Keratinocyte (primary cell): ENCODE data around the gene GMEB2. TPM values are rescaled to one million over a fixed set of nuclear protein-coding genes. Genes with fewer than 3 reads are reported as not detected.

Experiments
- DNase-seq: peaks from one replicate; pipeline ENCODE4 v3.0.0-alpha.2; 2011; ENCODE audit warnings: low read depth, missing footprints, low spot score
- FAIRE-seq: peaks from 2 replicates; lab custom pipeline; 2011; peaks lifted over from hg19 to GRCh38; lab: Jason Lieb, UNC
- H2AFZ ChIP-seq: 2 replicates; pipeline ENCODE4 v1.6.0; 2012; ENCODE audit warnings: low read length, control low read depth, inconsistent platforms; ENCODE audit not compliant: control insufficient read depth
- H3K27ac ChIP-seq: 2 replicates; pipeline ENCODE4 v1.5.1; 2011; ENCODE audit warnings: low read length; ENCODE audit not compliant: control insufficient read depth, insufficient read depth
- H3K27me3 ChIP-seq: 3 replicates; pipeline ENCODE4 v1.6.0; 2011; ENCODE audit warnings: low read length; ENCODE audit not compliant: control insufficient read depth, insufficient read depth; ENCODE audit errors: extremely low read depth
- H3K36me3 ChIP-seq, 2 experiments: 2 replicates in 1 of 2; 3 replicates in 1 of 2; pipeline ENCODE4 v1.5.1; 2011; ENCODE audit warnings: low read length in 2 of 2, mild to moderate bottlenecking in 1 of 2; ENCODE audit not compliant: control insufficient read depth in 2 of 2, insufficient read depth in 2 of 2; ENCODE audit errors: extremely low read depth in 1 of 2
- H3K4me1 ChIP-seq: 3 replicates; pipeline ENCODE4 v1.5.1; 2011; ENCODE audit warnings: low read length; ENCODE audit not compliant: control insufficient read depth, insufficient read depth; ENCODE audit errors: extremely low read depth
- H3K4me2 ChIP-seq: 3 replicates; pipeline ENCODE4 v1.6.0; 2011; ENCODE audit warnings: low read depth, low read length; ENCODE audit not compliant: control insufficient read depth, insufficient read depth; ENCODE audit errors: extremely low read depth
- H3K4me3 ChIP-seq, 3 experiments: fragments of 200-600 bp in 1 of 3; sonication (generic) in 1 of 3; 2 replicates in 2 of 3; 3 replicates in 1 of 3; pipeline ENCODE4 v1.5.1; 2011 to 2016; ENCODE audit warnings: low read length in 3 of 3, mild to moderate bottlenecking in 3 of 3, control low read depth in 2 of 3, inconsistent platforms in 1 of 3, low read depth in 1 of 3, mixed read lengths in 1 of 3, mixed run types in 1 of 3, moderate library complexity in 1 of 3; ENCODE audit not compliant: control insufficient read depth in 2 of 3, insufficient read depth in 2 of 3; ENCODE audit errors: extremely low read depth in 1 of 3
- H3K79me2 ChIP-seq: 2 replicates; pipeline ENCODE4 v1.6.0; 2012; ENCODE audit warnings: low read length; ENCODE audit not compliant: control insufficient read depth, insufficient read depth
- H3K9ac ChIP-seq: 3 replicates; pipeline ENCODE4 v1.6.0; 2011; ENCODE audit warnings: low read length; ENCODE audit not compliant: control insufficient read depth, insufficient read depth; ENCODE audit errors: extremely low read depth
- H3K9me1 ChIP-seq: 3 replicates; pipeline ENCODE4 v1.6.0; 2011; ENCODE audit warnings: low read length; ENCODE audit not compliant: control insufficient read depth, insufficient read depth; ENCODE audit errors: extremely low read depth
- H3K9me3 ChIP-seq: 2 replicates; pipeline ENCODE4 v1.5.1; 2012; ENCODE audit warnings: low read depth, low read length; ENCODE audit not compliant: control insufficient read depth
- H4K20me1 ChIP-seq: 3 replicates; pipeline ENCODE4 v1.6.0; 2011; ENCODE audit warnings: low read length; ENCODE audit not compliant: control insufficient read depth, insufficient read depth; ENCODE audit errors: extremely low read depth
- CTCF ChIP-seq, 3 experiments: IDR thresholded peaks in 1 of 3; conservative IDR thresholded peaks in 1 of 3; optimal IDR thresholded peaks in 1 of 3; 2 replicates in 2 of 3; 3 replicates in 1 of 3; pipeline versions ENCODE3 to v1.5.1; 2011; ENCODE audit warnings: low read length in 3 of 3, mild to moderate bottlenecking in 3 of 3, moderate library complexity in 2 of 3, control low read depth in 1 of 3, inconsistent platforms in 1 of 3; ENCODE audit not compliant: insufficient read depth in 2 of 3; ENCODE audit errors: extremely low read depth in 1 of 3
- EZH2 ChIP-seq: IDR thresholded peaks from one replicate; pipeline ENCODE4 v1.6.1; 2012; ENCODE audit warnings: inconsistent platforms, mild to moderate bottlenecking, low read length, moderate library complexity
- dilution Hi-C: fragments of 300-500 bp; cut with MboI; formaldehyde crosslinking; loops from one replicate; pipeline ENCODE4 v1.7.0; 2020; ENCODE audit warnings: low sequenced_read_pairs; ENCODE audit not compliant: extremely low pct_ligation_motif_present
- polyA plus RNA-seq, 5 experiments: library from polyadenylated mRNA; depleted of rRNA in 3 of 5; stranded (reverse) in 3 of 5; stranded (forward) in 1 of 5; unstranded in 1 of 5; fragments of >200 nt; gene quantifications; 1 replicate in 1 of 5; 2 replicates in 3 of 5; 3 replicates in 1 of 5; pipeline versions ENCODE4 v1.2.1 to v1.2.3, GENCODE V29; 2011 to 2012; ENCODE audit warnings: missing spikeins in 2 of 5, low read depth in 1 of 5, low replicate concordance in 1 of 5

GMEB2 gene
- polyA plus RNA-seq, 1 donor (not counting 4 experiments of a cell fraction or from before 2014, with no cell fraction given), result 5.1 TPM

- Histone ChIP-seq H3K9me3 (no peaks in the 10 kb centered on the region), H3K27ac (no peak overlapping the region), H3K79me2 (no peaks in the 10 kb centered on the region), H3K4me3 (no peak overlapping the region), H3K9me1 (no peaks in the 10 kb centered on the region), H3K36me3 (no peaks in the 10 kb centered on the region), H2AFZ (no peak overlapping the region), H3K27me3 (peaks cover 3% of the 10 kb centered on the region), H3K9ac (no peak overlapping the region), H3K4me2 (no peak overlapping the region), H3K4me1 (peaks cover 33% of the 10 kb centered on the region), H4K20me1 (no peaks in the 10 kb centered on the region)
- DNase-seq (no peak), FAIRE-seq (no peak)
- dilution Hi-C loops, result no loop called here
- TF ChIP-seq CTCF (optimal IDR thresholded peaks at IDR 0.05 in 1 of 3, IDR thresholded peaks at IDR 0.05 in 1 of 3, conservative IDR thresholded peaks at IDR 0.05 in 1 of 3; ENCODE audit: extremely low read depth in 1 of 3, insufficient read depth in 2 of 3, low read length in 3 of 3), result no peak
- TF ChIP-seq EZH2, result no peak
These were observed 77.9 kb downstream of the GMEB2 start for GRCh38 chr20:63549019-63549418.

- peaks cover 3% of the 10 kb centered on the region for H3K27me3 ChIP-seq
These were observed 78.4 kb downstream of the GMEB2 start for GRCh38 chr20:63548542-63548941.

More at GRCh38 chr20:63548542-63548941, 78.4 kb downstream of the GMEB2 start:
- no peak overlapping the region for H3K27ac ChIP-seq
- dilution Hi-C loops, result no loop called here
- H3K36me3 ChIP-seq, result no peaks in the 10 kb centered on the region
- H3K4me2 ChIP-seq, result no peak overlapping the region
- FAIRE-seq, result no peak
- no peaks in the 10 kb centered on the region for H3K9me1 ChIP-seq
- no peaks in the 10 kb centered on the region for H3K9me3 ChIP-seq
- no peak overlapping the region for H2AFZ ChIP-seq
- no peaks in the 10 kb centered on the region for H3K79me2 ChIP-seq
- TF ChIP-seq CTCF (optimal IDR thresholded peaks at IDR 0.05 in 1 of 3, IDR thresholded peaks at IDR 0.05 in 1 of 3, conservative IDR thresholded peaks at IDR 0.05 in 1 of 3; ENCODE audit: extremely low read depth in 1 of 3, insufficient read depth in 2 of 3, low read length in 3 of 3), result no peak
- TF ChIP-seq EZH2, result no peak
- peaks cover 36% of the 10 kb centered on the region for H3K4me1 ChIP-seq
- H3K4me3 ChIP-seq, result no peak overlapping the region
- DNase-seq, result no peak
- H3K9ac ChIP-seq, result no peak overlapping the region
- H4K20me1 ChIP-seq, result no peaks in the 10 kb centered on the region
